Fibroblast of the aortic adventitia (primary cell): Measurements from ENCODE around the gene CCNL2. TPM values are rescaled to one million over a fixed set of nuclear protein-coding genes. Genes with fewer than 3 reads are reported as not detected.
"Not testable (repeated sequence)": the region's sequence is repeated elsewhere in the genome, so short reads cannot be mapped to it uniquely, and the experiment has no call there.

Experiments used
- DNase-seq: peaks from one replicate; pipeline ENCODE4 v3.0.0-alpha.2; 2010; ENCODE audit warnings: low read depth
- H3K4me3 ChIP-seq: 2 replicates; pipeline ENCODE4 v1.5.1; 2011; ENCODE audit warnings: low read depth, mild to moderate bottlenecking, control low read depth, low read length, moderate library complexity
- total RNA-seq: library from RNA; depleted of rRNA; stranded (reverse); fragments of >200 nt; gene quantifications from 2 replicates; pipeline ENCODE4 v1.2.3, GENCODE V29; 2012; ENCODE audit warnings: low replicate concordance
- TF ChIP-seq, protein P1 (sequence below): IDR thresholded peaks from 2 replicates; pipeline ENCODE4 v1.5.1; 2011; ENCODE audit warnings: mild to moderate bottlenecking, low read length, control low read depth, inconsistent platforms; ENCODE audit not compliant: insufficient read depth

Gene CCNL2
- total RNA-seq, 1 donor = 102 TPM

DNA sequence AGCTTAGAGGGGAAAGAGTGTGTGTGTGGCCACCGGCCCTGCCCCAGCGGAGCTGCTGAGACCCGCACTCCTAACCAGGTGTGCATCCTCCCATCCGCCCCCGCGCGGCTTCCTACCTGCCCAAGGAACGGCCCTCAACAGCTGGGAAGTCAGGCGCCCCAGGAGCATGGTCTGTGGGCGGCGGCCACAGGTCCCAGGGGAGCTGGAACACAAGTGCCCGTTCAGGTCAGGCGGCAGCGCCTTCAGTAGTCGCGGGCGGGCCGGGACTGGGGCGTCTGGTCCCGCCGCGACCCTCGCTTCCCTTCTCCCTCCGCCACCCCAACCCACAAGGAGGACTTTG, 24.6 kb downstream of the CCNL2 start:
- DNase-seq = no peak
- H3K4me3 ChIP-seq = peak overlapping the region; percentile 90
- TF ChIP-seq, protein P1, sequence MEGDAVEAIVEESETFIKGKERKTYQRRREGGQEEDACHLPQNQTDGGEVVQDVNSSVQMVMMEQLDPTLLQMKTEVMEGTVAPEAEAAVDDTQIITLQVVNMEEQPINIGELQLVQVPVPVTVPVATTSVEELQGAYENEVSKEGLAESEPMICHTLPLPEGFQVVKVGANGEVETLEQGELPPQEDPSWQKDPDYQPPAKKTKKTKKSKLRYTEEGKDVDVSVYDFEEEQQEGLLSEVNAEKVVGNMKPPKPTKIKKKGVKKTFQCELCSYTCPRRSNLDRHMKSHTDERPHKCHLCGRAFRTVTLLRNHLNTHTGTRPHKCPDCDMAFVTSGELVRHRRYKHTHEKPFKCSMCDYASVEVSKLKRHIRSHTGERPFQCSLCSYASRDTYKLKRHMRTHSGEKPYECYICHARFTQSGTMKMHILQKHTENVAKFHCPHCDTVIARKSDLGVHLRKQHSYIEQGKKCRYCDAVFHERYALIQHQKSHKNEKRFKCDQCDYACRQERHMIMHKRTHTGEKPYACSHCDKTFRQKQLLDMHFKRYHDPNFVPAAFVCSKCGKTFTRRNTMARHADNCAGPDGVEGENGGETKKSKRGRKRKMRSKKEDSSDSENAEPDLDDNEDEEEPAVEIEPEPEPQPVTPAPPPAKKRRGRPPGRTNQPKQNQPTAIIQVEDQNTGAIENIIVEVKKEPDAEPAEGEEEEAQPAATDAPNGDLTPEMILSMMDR = no peak

- no peak for DNase-seq
- peak overlapping the region; percentile 90 for H3K4me3 ChIP-seq
- TF ChIP-seq, protein P1 = no peak
These were observed 25.1 kb downstream of the CCNL2 start for GRCh38 chr1:1373815-1374588.

- DNase-seq = no peak
- H3K4me3 ChIP-seq = peak overlapping the region; percentile 90
- TF ChIP-seq, protein P1 = no peak
These were observed 25.9 kb downstream of the CCNL2 start for GRCh38 chr1:1373051-1373814.

DNA sequence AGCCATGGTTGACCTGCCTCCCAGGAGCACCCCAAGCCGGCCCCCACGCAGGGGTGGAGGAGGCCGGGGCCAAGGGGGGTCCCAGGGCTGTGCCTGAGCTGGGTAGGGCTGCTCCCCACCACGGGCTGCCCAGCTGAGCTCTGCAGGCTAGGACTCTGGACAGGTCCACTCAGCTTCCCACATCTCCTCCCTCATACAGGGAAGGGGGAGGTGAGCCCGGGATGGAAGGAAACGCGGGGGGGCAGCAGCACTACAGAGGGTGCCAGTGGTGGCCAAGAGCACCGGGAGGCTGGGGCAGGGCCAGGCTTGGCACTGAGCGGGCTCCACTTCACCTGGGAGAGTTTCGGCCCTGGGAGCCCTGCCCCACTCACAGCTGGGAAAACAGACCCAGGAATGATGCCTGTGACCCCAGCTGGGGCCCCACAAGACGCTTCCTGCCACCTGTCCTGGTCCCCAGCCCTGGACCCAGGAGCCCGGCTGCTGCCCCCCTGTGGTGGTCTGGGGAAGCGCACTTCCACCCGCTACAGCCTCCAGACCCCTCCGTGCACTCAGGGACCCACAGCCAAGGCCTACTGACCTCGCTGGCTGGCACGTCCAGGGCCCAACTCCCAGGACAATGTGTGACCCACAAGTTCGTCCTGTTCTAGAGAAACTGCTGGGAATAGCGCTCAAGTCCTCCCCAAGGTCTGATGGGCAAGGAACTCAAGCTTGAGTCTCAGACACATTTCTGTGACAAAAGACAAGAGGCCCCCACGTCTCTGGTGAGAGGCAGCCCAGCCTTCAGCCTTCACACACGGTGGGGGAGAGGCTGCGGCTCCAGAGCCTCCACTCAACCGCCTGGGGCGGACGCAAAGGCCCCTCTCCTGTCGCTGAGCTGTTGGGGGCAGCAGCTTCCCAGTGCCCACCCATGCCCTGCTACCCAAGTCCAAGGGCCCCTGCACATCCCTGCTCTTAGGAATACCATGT, 27.1 kb downstream of the CCNL2 start:
- H3K4me3 ChIP-seq = peak overlapping the region; percentile 5
- DNase-seq = peak; percentile 54
- TF ChIP-seq, protein P1 = peak; percentile 96

GRCh38 chr1:1371364-1371745, 27.8 kb downstream of the CCNL2 start:
- no peak for DNase-seq
- TF ChIP-seq, protein P1 = no peak
- H3K4me3 ChIP-seq = no peak overlapping the region

- TF ChIP-seq, protein P1 = no peak
- no peak overlapping the region for H3K4me3 ChIP-seq
- no peak for DNase-seq
These were observed 28.3 kb downstream of the CCNL2 start for GRCh38 chr1:1370771-1371300.

- DNase-seq = not testable (repeated sequence)
These were observed 29.0 kb downstream of the CCNL2 start for GRCh38 chr1:1370094-1370493.

More at GRCh38 chr1:1370094-1370493, 29.0 kb downstream of the CCNL2 start:
- H3K4me3 ChIP-seq = not testable (repeated sequence)
